A549 (cell line): ENCODE results near the gene POLR1C. TPM values are rescaled to one million over a fixed set of nuclear protein-coding genes. Genes with fewer than 3 reads are reported as not detected.
"Not testable (repeated sequence)": the region's sequence is repeated elsewhere in the genome, so short reads cannot be mapped to it uniquely, and the experiment has no call there.

ENCODE experiments used
- ATAC-seq, 2 experiments: fragments of 200-7000 bp in 1 of 2; fragments of >200 bp in 1 of 2; cut with Nextera tagmentation in 1 of 2; cut with Tn5 transposase in 1 of 2; 3 replicates each; pipeline versions ENCODE4 v1.8.0 to v1.9.1; 2018 to 2020; ENCODE audit warnings: mild to moderate bottlenecking in 1 of 2, moderate library complexity in 1 of 2
- CTCF ChIA-PET: fragments of 300-600 bp; sonication (Branson Sonifier 250); formaldehyde crosslinking; extraction: SDS; loops from one replicate; lab custom pipeline; 2021; ENCODE audit warnings: antibody characterized with exemption, inconsistent platforms; lab: Yijun Ruan, JAX
- POLR2A ChIA-PET: fragments of 350-600 bp; formaldehyde crosslinking; extraction: SDS; loops from one replicate; lab custom pipeline; 2021; ENCODE audit warnings: antibody characterized with exemption, inconsistent platforms; lab: Yijun Ruan, JAX
- DNase-seq, 2 experiments: peaks; one replicate each; pipeline versions ENCODE4 v3.0.0 to v3.0.0-alpha.2; 2011 to 2016; ENCODE audit warnings: low read depth in 1 of 2, low spot score in 1 of 2
- FAIRE-seq: peaks from 2 replicates; lab custom pipeline; 2011; peaks lifted over from hg19 to GRCh38; lab: Jason Lieb, UNC
- H3K27ac ChIP-seq, 2 experiments: fragments of >200 bp; sonication (Bioruptor Twin); formaldehyde crosslinking; 3 replicates each; pipeline ENCODE4 v1.5.1; 2016 to 2017
- H3K4me1 ChIP-seq: fragments of >200 bp; sonication (Bioruptor Twin); formaldehyde crosslinking; 3 replicates; pipeline ENCODE4 v1.6.1; 2016
- H3K4me2 ChIP-seq: fragments of >200 bp; sonication (Bioruptor Twin); formaldehyde crosslinking; 3 replicates; pipeline ENCODE4 v1.6.1; 2016
- H3K4me3 ChIP-seq: fragments of >200 bp; sonication (Bioruptor Twin); formaldehyde crosslinking; 3 replicates; pipeline ENCODE4 v1.5.1; 2016
- H3K9me3 ChIP-seq: fragments of >200 bp; sonication (Bioruptor Twin); formaldehyde crosslinking; 3 replicates; pipeline ENCODE4 v1.6.1; 2016
- CBX8 ChIP-seq: fragments of 200-600 bp; sonication (generic); IDR thresholded peaks from 2 replicates; pipeline ENCODE4 v1.6.1; 2016
- CTCF ChIP-seq: fragments of >200 bp; sonication (Bioruptor Twin); formaldehyde crosslinking; IDR thresholded peaks from 3 replicates; pipeline ENCODE4 v1.5.1; 2016
- EHMT2 ChIP-seq: fragments of 200-600 bp; sonication (generic); IDR thresholded peaks from 2 replicates; pipeline ENCODE4 v1.6.1; 2016; ENCODE audit warnings: antibody characterized with exemption, low read depth, mild to moderate bottlenecking, moderate library complexity
- FOSL2 ChIP-seq, 2 experiments: fragments of 450-650 bp in 1 of 2; fragments of >200 bp in 1 of 2; sonication (Bioruptor Twin) in 1 of 2; formaldehyde crosslinking; IDR thresholded peaks; 2 replicates each; pipeline versions ENCODE4 v1.5.0 to v1.6.1; 2016 to 2020; ENCODE audit warnings: mild to moderate bottlenecking in 1 of 2, moderate library complexity in 1 of 2
- HDAC2 ChIP-seq: fragments of 200-600 bp; sonication (generic); IDR thresholded peaks from 2 replicates; pipeline ENCODE4 v1.6.1; 2016
- HES2 ChIP-seq: fragments of >200 bp; sonication (Bioruptor Twin); formaldehyde crosslinking; IDR thresholded peaks from 2 replicates; pipeline ENCODE4 v1.6.1; 2016
- HEYL ChIP-seq: fragments of 250-450 bp; sonication (Bioruptor Pico); IDR thresholded peaks from 2 replicates; pipeline ENCODE4 v1.8.0; 2021; ENCODE audit warnings: mild to moderate bottlenecking, moderate library complexity
- HOXA7 ChIP-seq: fragments of 250-450 bp; sonication (Bioruptor Pico); IDR thresholded peaks from 2 replicates; pipeline ENCODE4 v1.5.0; 2020; ENCODE audit warnings: mild to moderate bottlenecking, moderate library complexity
- HOXB13 ChIP-seq: fragments of 250-450 bp; sonication (Bioruptor Pico); IDR thresholded peaks from 2 replicates; pipeline ENCODE4 v1.5.0; 2020; ENCODE audit warnings: low read depth, mild to moderate bottlenecking, moderate library complexity
- NPAS2 ChIP-seq: fragments of 250-450 bp; sonication (Bioruptor Pico); IDR thresholded peaks from 2 replicates; pipeline ENCODE4 v1.8.0; 2022; ENCODE audit warnings: mild to moderate bottlenecking, moderate library complexity, borderline replicate concordance
- PHF8 ChIP-seq: fragments of 200-600 bp; sonication (generic); IDR thresholded peaks from 2 replicates; pipeline ENCODE4 v1.6.1; 2016; ENCODE audit warnings: low read depth, mild to moderate bottlenecking, antibody characterized with exemption, moderate library complexity, borderline replicate concordance
- RAD21 ChIP-seq, 2 experiments: fragments of >200 bp in 1 of 2; sonication (Bioruptor Twin) in 1 of 2; formaldehyde crosslinking in 1 of 2; IDR thresholded peaks in 1 of 2; conservative IDR thresholded peaks in 1 of 2; 2 replicates in 1 of 2; 3 replicates in 1 of 2; pipeline ENCODE4 v1.6.1; 2012 to 2018; ENCODE audit warnings: inconsistent platforms in 1 of 2
- SMC3 ChIP-seq: fragments of >200 bp; sonication (Bioruptor Twin); formaldehyde crosslinking; IDR thresholded peaks from 3 replicates; pipeline ENCODE4 v1.6.1; 2018; ENCODE audit warnings: inconsistent platforms
- ZC3H11A ChIP-seq: fragments of 450-650 bp; IDR thresholded peaks from 2 replicates; pipeline ENCODE4 v1.6.1; 2014; ENCODE audit warnings: antibody characterized with exemption, mild to moderate bottlenecking
- ZFP36 ChIP-seq: fragments of 450-650 bp; IDR thresholded peaks from 2 replicates; pipeline ENCODE4 v1.6.1; 2014; ENCODE audit warnings: borderline replicate concordance; ENCODE audit not compliant: partially characterized antibody
- ZSCAN20 ChIP-seq: fragments of 250-450 bp; sonication (Bioruptor Pico); IDR thresholded peaks from 2 replicates; pipeline ENCODE4 v1.8.0; 2022; ENCODE audit warnings: mild to moderate bottlenecking, moderate library complexity
- WGBS: methylation state at CpG from one replicate; pipeline ENCODE4 v1.1.6; 2017; ENCODE audit errors: missing lambda C conversion rate; 5-methylcytosine and 5-hydroxymethylcytosine counted together
- polyA plus RNA-seq, 4 experiments: library from polyadenylated mRNA; depleted of rRNA in 3 of 4; stranded (reverse); fragments of >200 nt; fragmentation: RNase III in 1 of 4; extraction: RNeasy Plus Mini Kit Qiagen cat#74134 plus additional on column Dnase treatment in 1 of 4; gene quantifications; 2 replicates in 3 of 4; 3 replicates in 1 of 4; pipeline ENCODE4 v1.2.3, GENCODE V29; 2011 to 2017

Gene POLR1C
- polyA plus RNA-seq, 2 of the 4 experiments (the other 2 are of a cell fraction), result 48.5 to 63.1 TPM

GRCh38 chr6:43497129-43497396 lies 19.8 kb upstream of the POLR1C start (continued):
- no peak for TF ChIP-seq PHF8
- no peak for TF ChIP-seq CBX8
- TF ChIP-seq ZFP36, result no peak

- FAIRE-seq, result no peak
- H3K4me1 ChIP-seq, result peaks cover 16% of the 10 kb centered on the region
- 94% methylated on average over 10 of the region's 12 CpGs for WGBS
- CTCF ChIA-PET, result interaction anchor here (0.6 to 7.1 kb wide), 6 partner anchors 10 to 269 kb away, joined by 3 to 79 read pairs (median 5); partner anchors contain the start of genes DLK2 and LRRC73
- POLR2A ChIA-PET, result no interaction called here
- no peaks in the 10 kb centered on the region for H3K9me3 ChIP-seq
- no peak overlapping the region for H3K27ac ChIP-seq
- ATAC-seq, result no peak
- TF ChIP-seq HOXA7 (CRISPR knock-in tag) (no peak), HDAC2 (no peak), ZSCAN20 (CRISPR knock-in tag) (no peak), FOSL2 (IDR thresholded peaks at IDR 0.05) (no peak), FOSL2 (CRISPR knock-in tag; IDR thresholded peaks at IDR 0.05) (no peak), RAD21 (conservative IDR thresholded peaks at IDR 0.05 in 1 of 2, IDR thresholded peaks at IDR 0.05 in 1 of 2) (no peak), ZC3H11A (no peak), SMC3 (no peak), NPAS2 (CRISPR knock-in tag) (no peak), CTCF (no peak), EHMT2 (no peak), HEYL (CRISPR knock-in tag) (no peak)
- DNase-seq, result no peak
- H3K4me2 ChIP-seq, result no peak overlapping the region
- no peak overlapping the region for H3K4me3 ChIP-seq
Measured at GRCh38 chr6:43497689-43498088, 19.2 kb upstream of the POLR1C start.

GRCh38 chr6:43498291-43498690 lies 18.6 kb upstream of the POLR1C start:
- POLR2A ChIA-PET, result not testable (repeated sequence)

GRCh38 chr6:43499028-43499815 lies 17.7 kb upstream of the POLR1C start:
- no peak for TF ChIP-seq HES2
- TF ChIP-seq RAD21 (conservative IDR thresholded peaks at IDR 0.05 in 1 of 2, IDR thresholded peaks at IDR 0.05 in 1 of 2), result no peak
- TF ChIP-seq HOXB13 (CRISPR knock-in tag), result no peak
- 90% methylated on average over 8 of the region's 12 CpGs for WGBS
- DNase-seq (no peak), FAIRE-seq (no peak), ATAC-seq (no peak)
- Histone ChIP-seq H3K27ac (no peak overlapping the region), H3K4me1 (peaks cover 16% of the 10 kb centered on the region), H3K4me3 (no peak overlapping the region), H3K9me3 (no peaks in the 10 kb centered on the region), H3K4me2 (no peak overlapping the region)
- ChIA-PET POLR2A (no interaction called here), CTCF (interaction anchor here (7.1 kb wide), 1 partner anchor 8 kb away, joined by 79 read pairs; the partner anchor contains the start of gene LRRC73)

More at GRCh38 chr6:43498291-43498690, 18.6 kb upstream of the POLR1C start:
- H3K27ac ChIP-seq, DNase-seq, ATAC-seq, H3K4me3 ChIP-seq, H3K4me2 ChIP-seq, H3K9me3 ChIP-seq, FAIRE-seq: not testable (repeated sequence)
- 85% methylated on average over 5 of the region's 5 CpGs for WGBS
- CTCF ChIA-PET, result interaction anchor here (0.6 to 7.1 kb wide), 4 partner anchors 9 to 269 kb away, joined by 3 to 79 read pairs (median 34); partner anchors contain the start of genes DLK2 and LRRC73
- H3K4me1 ChIP-seq, result peaks cover 16% of the 10 kb centered on the region
